Measurements from ENCODE around the gene TMPRSS4.

- TF ChIP-seq CTCF (IDR thresholded peaks at IDR 0.05) (no peak), HMGXB4 (CRISPR knock-in tag; IDR thresholded peaks at IDR 0.05) (no peak), TP53 (CRISPR knock-in tag; IDR thresholded peaks at IDR 0.05) (no peak), ATF1 (CRISPR knock-in tag; IDR thresholded peaks at IDR 0.05) (no peak), ATF6 (CRISPR knock-in tag; IDR thresholded peaks at IDR 0.05) (no peak), ZNF232 (CRISPR knock-in tag; IDR thresholded peaks at IDR 0.05) (no peak), PRRX2 (CRISPR knock-in tag; IDR thresholded peaks at IDR 0.05) (no peak), ZNF281 (CRISPR knock-in tag; IDR thresholded peaks at IDR 0.05) (no peak), ATF3 (CRISPR knock-in tag; conservative IDR thresholded peaks at IDR 0.05) (no peak), TEAD4 (CRISPR knock-in tag; IDR thresholded peaks at IDR 0.05) (no peak), CREM (CRISPR knock-in tag; IDR thresholded peaks at IDR 0.05) (no peak)
Measured at GRCh38 chr11:118142081-118142480, 65.2 kb downstream of the TMPRSS4 start.

Measured in WTC11 (cell line).